GM10266 (cell line): ENCODE results near the gene THRB.

Experiments used
- DNase-seq: peaks from one replicate; pipeline ENCODE4 v3.0.0; 2012; ENCODE audit errors: extremely low spot score
- CTCF ChIP-seq: IDR thresholded peaks from 2 replicates; pipeline ENCODE4 v1.5.1; 2012; ENCODE audit warnings: mild to moderate bottlenecking, low read depth; ENCODE audit not compliant: control insufficient read depth, insufficient read depth; ENCODE audit errors: missing control alignments

The THRB gene

GRCh38 chr3:24303057-24303754, 191.4 kb downstream of the THRB start:
- DNase-seq = no peak
- no peak for TF ChIP-seq CTCF

GRCh38 chr3:24302396-24302795, 192.3 kb downstream of the THRB start:
- TF ChIP-seq CTCF = no peak
- DNase-seq = no peak

GRCh38 chr3:24300949-24301348, 193.7 kb downstream of the THRB start:
- no peak for TF ChIP-seq CTCF
- no peak for DNase-seq

GRCh38 chr3:24299806-24300626, 194.6 kb downstream of the THRB start:
- no peak for DNase-seq
- TF ChIP-seq CTCF = no peak

- TF ChIP-seq CTCF = no peak
These were observed 195.3 kb downstream of the THRB start for GRCh38 chr3:24299246-24299805.

GRCh38 chr3:24296441-24297205, 198.0 kb downstream of the THRB start:
- DNase-seq = no peak
- no peak for TF ChIP-seq CTCF

More at GRCh38 chr3:24299246-24299805, 195.3 kb downstream of the THRB start:
- DNase-seq = no peak
